Glutamatergic neuron (in vitro differentiated cells): Measurements from ENCODE around the gene HS6ST1. TPM values are rescaled to one million over a fixed set of nuclear protein-coding genes. Genes with fewer than 3 reads are reported as not detected.

Experiments used
- DNase-seq: peaks from one replicate; pipeline ENCODE4 v3.0.0; 2022
- H3K27ac Mint-ChIP-seq: one replicate; pipeline ENCODE4 v1.8.0; 2020; ENCODE audit warnings: mild to moderate bottlenecking, mixed read lengths, inconsistent platforms; ENCODE audit not compliant: unreplicated experiment
- H3K27me3 Mint-ChIP-seq: one replicate; pipeline ENCODE4 v1.8.0; 2020; ENCODE audit warnings: mild to moderate bottlenecking, moderate library complexity, mixed read lengths, inconsistent platforms; ENCODE audit not compliant: unreplicated experiment
- H3K36me3 Mint-ChIP-seq: one replicate; pipeline ENCODE4 v1.8.0; 2020; ENCODE audit warnings: mild to moderate bottlenecking, mixed read lengths, inconsistent platforms; ENCODE audit not compliant: unreplicated experiment
- H3K4me1 Mint-ChIP-seq: one replicate; pipeline ENCODE4 v1.8.0; 2020; ENCODE audit warnings: mild to moderate bottlenecking, low read depth, mixed read lengths, inconsistent platforms; ENCODE audit not compliant: unreplicated experiment
- H3K4me3 Mint-ChIP-seq: one replicate; pipeline ENCODE4 v1.8.0; 2020; ENCODE audit warnings: mild to moderate bottlenecking, mixed read lengths, inconsistent platforms; ENCODE audit not compliant: unreplicated experiment
- H3K9me3 Mint-ChIP-seq: one replicate; pipeline ENCODE4 v1.8.0; 2020; ENCODE audit warnings: mild to moderate bottlenecking, moderate library complexity, mixed read lengths, inconsistent platforms; ENCODE audit not compliant: unreplicated experiment
- CTCF ChIP-seq: fragments of 200-600 bp; sonication (generic); IDR thresholded peaks from one replicate; pipeline ENCODE4 v1.5.0; 2021; ENCODE audit not compliant: partially characterized antibody, unreplicated experiment
- total RNA-seq: library from RNA; stranded (reverse); fragmentation: NEBNext Ultra II Directional; extraction: Animal tissue kit (Norgen Biotek cat#: 25700); gene quantifications from one replicate; pipeline ENCODE4 v1.2.1, GENCODE V29; 2021; ENCODE audit not compliant: unreplicated experiment

The HS6ST1 gene
- total RNA-seq, 1 donor from 2014 or later, result 173 TPM

DNA sequence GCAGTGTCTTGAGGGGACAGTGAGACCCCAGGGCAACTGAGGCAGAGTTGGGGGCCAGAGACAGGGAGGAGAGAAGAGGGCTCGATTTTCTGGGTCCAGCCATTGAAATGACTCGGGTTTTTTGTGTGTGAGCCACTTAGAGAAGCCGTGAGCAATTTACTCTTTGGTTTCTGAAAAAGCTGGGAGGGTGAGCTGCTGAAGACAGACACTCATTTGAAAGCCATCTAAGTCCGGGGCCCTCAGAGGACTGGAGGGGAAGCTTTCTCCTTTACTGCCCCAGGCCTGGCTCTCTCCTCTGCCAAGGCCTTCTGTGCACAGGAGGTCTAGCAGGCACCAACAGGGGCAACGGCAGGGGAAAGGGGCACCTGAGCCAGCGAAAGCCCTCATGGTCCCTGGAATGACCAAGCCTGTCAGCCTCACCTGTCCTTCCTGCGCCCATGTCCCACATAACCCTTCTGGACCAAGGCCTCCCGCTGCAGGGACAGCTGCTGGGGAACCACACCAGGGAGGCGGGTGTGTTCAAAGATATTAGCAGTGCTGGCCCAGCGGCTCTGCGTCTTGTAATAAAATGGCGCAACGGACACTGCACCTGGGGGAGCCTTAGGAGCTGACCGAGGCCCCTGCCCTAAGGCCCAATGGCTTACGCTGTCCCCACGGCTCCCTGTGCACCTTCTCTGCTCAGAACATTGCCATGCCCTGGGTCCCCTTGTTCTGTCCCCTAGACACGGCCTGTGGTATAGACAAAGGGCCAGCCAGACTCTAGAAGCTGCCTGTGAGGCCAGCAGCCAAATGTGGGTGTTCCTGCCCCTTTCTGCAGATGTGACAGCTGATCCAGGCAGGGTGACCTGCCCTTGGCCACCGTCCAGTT lies 45.8 kb downstream of the HS6ST1 start:
- peaks cover 14% of the 10 kb centered on the region for H3K9me3 Mint-ChIP-seq
- H3K4me3 Mint-ChIP-seq, result no peak overlapping the region
- H3K27me3 Mint-ChIP-seq, result peaks cover 3% of the 10 kb centered on the region
- DNase-seq, result no peak
- no peak for TF ChIP-seq CTCF
- peak overlapping the region; percentile 17 for H3K27ac Mint-ChIP-seq
- H3K36me3 Mint-ChIP-seq, result peaks cover 20% of the 10 kb centered on the region
- H3K4me1 Mint-ChIP-seq, result peaks cover 13% of the 10 kb centered on the region

GRCh38 chr2:128271911-128272600 lies 46.6 kb downstream of the HS6ST1 start:
- Mint-ChIP-seq H3K27ac (peak overlapping the region; percentile 17), H3K4me3 (no peak overlapping the region), H3K9me3 (peaks cover 14% of the 10 kb centered on the region), H3K4me1 (peaks cover 9% of the 10 kb centered on the region), H3K27me3 (peaks cover 2% of the 10 kb centered on the region), H3K36me3 (peaks cover 20% of the 10 kb centered on the region)
- TF ChIP-seq CTCF, result no peak
- DNase-seq, result no peak

DNA sequence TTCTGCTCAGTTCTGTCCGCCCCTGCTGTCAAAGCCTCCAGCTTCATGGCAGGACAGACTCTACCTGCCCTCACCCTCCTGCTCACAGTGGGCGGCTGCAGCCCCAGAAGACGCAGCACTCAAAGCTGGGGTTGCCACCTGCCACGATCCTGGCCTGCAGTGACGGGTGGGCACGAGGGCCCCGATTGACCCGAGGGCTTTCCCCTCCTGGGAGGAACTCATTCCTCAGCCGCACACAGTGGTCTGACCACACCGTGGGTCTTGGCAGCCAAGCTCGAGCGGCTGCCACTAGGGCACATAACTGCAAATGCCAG lies 47.1 kb downstream of the HS6ST1 start:
- DNase-seq, result no peak
- H3K9me3 Mint-ChIP-seq, result peaks cover 14% of the 10 kb centered on the region
- H3K27me3 Mint-ChIP-seq, result peaks cover 2% of the 10 kb centered on the region
- no peak overlapping the region for H3K27ac Mint-ChIP-seq
- no peak for TF ChIP-seq CTCF
- no peak overlapping the region for H3K4me3 Mint-ChIP-seq
- peaks cover 9% of the 10 kb centered on the region for H3K4me1 Mint-ChIP-seq
- peaks cover 20% of the 10 kb centered on the region for H3K36me3 Mint-ChIP-seq

- DNase-seq, result no peak
- Mint-ChIP-seq H3K27me3 (peaks cover 2% of the 10 kb centered on the region), H3K27ac (peak overlapping the region; percentile 81), H3K4me1 (peaks cover 9% of the 10 kb centered on the region), H3K4me3 (no peak overlapping the region), H3K9me3 (peaks cover 12% of the 10 kb centered on the region), H3K36me3 (peaks cover 20% of the 10 kb centered on the region)
- TF ChIP-seq CTCF, result no peak
Observed at GRCh38 chr2:128270672-128271596, 47.7 kb downstream of the HS6ST1 start.
